Stimulated activated CD4-positive, alpha-beta T cell treated with anti-CD3 and anti-CD28 coated beads, Interleukin-12 subunit alpha, Interleukin-12 subunit beta, amount 100 ng/mL, for 48 hours (primary cell): ENCODE data around the gene CARM1.

Source experiments
- DNase-seq, 3 donors: peaks; one replicate each; pipeline ENCODE4 v3.0.0-alpha.2; 2020; ENCODE audit warnings: low read depth in 2 of 3, low spot score in 1 of 3

CARM1 gene

GRCh38 chr19:10899151-10899653, 27.8 kb downstream of the CARM1 start:
- DNase-seq: no peak

GRCh38 chr19:10907925-10908324, 36.6 kb downstream of the CARM1 start:
- no peak for DNase-seq

GRCh38 chr19:10908380-10908960, 37.1 kb downstream of the CARM1 start:
- no peak for DNase-seq

GRCh38 chr19:10911579-10912363, 40.4 kb downstream of the CARM1 start:
- no peak for DNase-seq

- DNase-seq: no peak
Measured at GRCh38 chr19:10912619-10913018, 41.3 kb downstream of the CARM1 start.

- DNase-seq: no peak
Measured at GRCh38 chr19:10913716-10914340, 42.5 kb downstream of the CARM1 start.

- no peak for DNase-seq
Measured at GRCh38 chr19:10915130-10916091, 44.1 kb downstream of the CARM1 start.

GRCh38 chr19:10916602-10917001, 45.2 kb downstream of the CARM1 start:
- no peak for DNase-seq

- no peak for DNase-seq
Measured at GRCh38 chr19:10918359-10918758, 47.0 kb downstream of the CARM1 start.

GRCh38 chr19:10919352-10920287, 48.3 kb downstream of the CARM1 start:
- no peak for DNase-seq

- DNase-seq: no peak
Measured at GRCh38 chr19:10920288-10920655, 48.9 kb downstream of the CARM1 start.

- DNase-seq: no peak
Measured at GRCh38 chr19:10920781-10921180, 49.4 kb downstream of the CARM1 start.

GRCh38 chr19:10921199-10921909, 50.0 kb downstream of the CARM1 start:
- no peak for DNase-seq

- no peak for DNase-seq
Measured at GRCh38 chr19:10921910-10922637, 50.7 kb downstream of the CARM1 start.

GRCh38 chr19:10922638-10923014, 51.3 kb downstream of the CARM1 start:
- DNase-seq: no peak

- DNase-seq: no peak
Measured at GRCh38 chr19:10923260-10924112, 52.1 kb downstream of the CARM1 start.

GRCh38 chr19:10924597-10924996, 53.2 kb downstream of the CARM1 start:
- no peak for DNase-seq
